ENCODE measurements around the gene DDX27.

Gene DDX27

GRCh38 chr20:49248301-49248700 is 29.1 kb downstream of the DDX27 start:
- no peak for DNase-seq

GRCh38 chr20:49248879-49249665 is 29.9 kb downstream of the DDX27 start:
- no peak for DNase-seq

GRCh38 chr20:49252556-49253350 is 33.5 kb downstream of the DDX27 start:
- no peak for DNase-seq

GRCh38 chr20:49256261-49256660 is 37.0 kb downstream of the DDX27 start:
- DNase-seq = no peak

GRCh38 chr20:49259284-49259683 is 40.1 kb downstream of the DDX27 start:
- DNase-seq = no peak

- DNase-seq = no peak
Observed at GRCh38 chr20:49259799-49260198, 40.6 kb downstream of the DDX27 start.

GRCh38 chr20:49260218-49260617 is 41.0 kb downstream of the DDX27 start:
- DNase-seq = no peak

GRCh38 chr20:49261173-49261572 is 42.0 kb downstream of the DDX27 start:
- no peak for DNase-seq

GRCh38 chr20:49262444-49262843 is 43.2 kb downstream of the DDX27 start:
- no peak for DNase-seq

- DNase-seq = no peak
Observed at GRCh38 chr20:49267327-49267726, 48.1 kb downstream of the DDX27 start.

GRCh38 chr20:49268600-49269365 is 49.6 kb downstream of the DDX27 start:
- no peak for DNase-seq

GRCh38 chr20:49270177-49270576 is 51.0 kb downstream of the DDX27 start:
- no peak for DNase-seq

GRCh38 chr20:49270736-49271135 is 51.5 kb downstream of the DDX27 start:
- DNase-seq = no peak

GRCh38 chr20:49272654-49273053 is 53.4 kb downstream of the DDX27 start:
- no peak for DNase-seq

- DNase-seq = no peak
Observed at GRCh38 chr20:49273696-49274277, 54.6 kb downstream of the DDX27 start.

- DNase-seq = no peak
Observed at GRCh38 chr20:49275216-49275615, 56.0 kb downstream of the DDX27 start.

- DNase-seq = no peak
Observed at GRCh38 chr20:49275636-49276035, 56.4 kb downstream of the DDX27 start.

- DNase-seq = peak; percentile 23 to 42
Observed at GRCh38 chr20:49276161-49276960, 57.1 kb downstream of the DDX27 start.

- DNase-seq = no peak
Observed at GRCh38 chr20:49276961-49277785, 58.0 kb downstream of the DDX27 start.

GRCh38 chr20:49277786-49278035 is 58.5 kb downstream of the DDX27 start:
- DNase-seq = no peak

GRCh38 chr20:49278036-49278817 is 59.0 kb downstream of the DDX27 start, which contains the start of gene ZNFX1:
TSS of gene ZNFX1 (minus strand) at chr20:49278057. CDS start at chr20:49275839, 2,218 bp downstream.
- peak; percentile 98 for DNase-seq
